Colonic mucosa (tissue), 4 donors: Measurements from ENCODE around the gene RPS18. TPM values are rescaled to one million over a fixed set of nuclear protein-coding genes. Genes with fewer than 3 reads are reported as not detected.

Experiments
- DNase-seq: peaks from one replicate; pipeline ENCODE4 v3.0.0-alpha.2; 2020
- H3K27ac ChIP-seq: fragments of 200-600 bp; one replicate; pipeline ENCODE4 v1.8.0; 2021
- H3K27me3 ChIP-seq: fragments of 200-600 bp; one replicate; pipeline ENCODE4 v1.8.0; 2021
- H3K36me3 ChIP-seq: fragments of 200-600 bp; one replicate; pipeline ENCODE4 v1.8.0; 2021
- H3K4me1 ChIP-seq: fragments of 200-600 bp; one replicate; pipeline ENCODE4 v1.8.0; 2021; ENCODE audit warnings: mild to moderate bottlenecking
- H3K4me3 ChIP-seq: fragments of 200-600 bp; one replicate; pipeline ENCODE4 v1.8.0; 2021
- H3K9ac ChIP-seq, 2 donors: one replicate each; pipeline ENCODE4 v1.7.0; 2013; ENCODE audit warnings: control low read depth in 2 of 2, low read depth in 2 of 2, low read length in 2 of 2
- H3K9me3 ChIP-seq: fragments of 200-600 bp; one replicate; pipeline ENCODE4 v1.8.0; 2021
- CTCF ChIP-seq: fragments of 200-600 bp; IDR thresholded peaks from one replicate; pipeline ENCODE4 v1.8.0; 2022; ENCODE audit warnings: antibody characterized with exemption, mild to moderate bottlenecking
- intact Hi-C: fragments of 100-400 bp; cut with DNase I; formaldehyde crosslinking; loops from one replicate; pipeline ENCODE4 v1.14.1; 2022
- total RNA-seq, 2 donors: library from RNA; stranded (reverse); fragmentation: NEBNext Ultra II Directional in 1 of 2; extraction: Animal tissue kit (Norgen Biotek cat#: 25700) in 1 of 2; gene quantifications; one replicate each; pipeline ENCODE4 v1.2.1, GENCODE V29; 2021
- donor health status: healthy.
- donor health status: DM: no; HTN: no; CAD: no.
- donor health status: DM: no; HTN: no; CAD: no.

Gene RPS18
- total RNA-seq, 2 donors from 2014 or later = 1,996 to 2,041 TPM

- peak; percentile 86 for DNase-seq
- Histone ChIP-seq H3K9me3 (no peaks in the 10 kb centered on the region), H3K4me1 (peaks cover 23% of the 10 kb centered on the region), H3K27me3 (no peaks in the 10 kb centered on the region), H3K9ac (peak overlapping the region in 1 of 2 donors; percentile 99), H3K36me3 (peaks cover 4% of the 10 kb centered on the region), H3K4me3 (peak overlapping the region; percentile 79), H3K27ac (peak overlapping the region; percentile 100)
- intact Hi-C loops = loop anchor here (10.0 kb wide), 1 partner anchor 100 kb away; the partner anchor contains the start of genes CUTA and PHF1
- no peak for TF ChIP-seq CTCF
Observed at GRCh38 chr6:33314943-33315792, 43.3 kb downstream of the RPS18 start.

GRCh38 chr6:33315793-33316602 is 44.1 kb downstream of the RPS18 start:
- TF ChIP-seq CTCF = no peak
- Histone ChIP-seq H3K27ac (no peak overlapping the region), H3K9ac (peak overlapping the region in 1 of 2 donors; percentile 26), H3K27me3 (no peaks in the 10 kb centered on the region), H3K4me3 (no peak overlapping the region), H3K4me1 (peaks cover 20% of the 10 kb centered on the region), H3K9me3 (no peaks in the 10 kb centered on the region), H3K36me3 (peaks cover 9% of the 10 kb centered on the region)
- intact Hi-C loops = loop anchor here (2.0 to 10.0 kb wide), 2 partner anchors 39 to 99 kb away; partner anchors contain the start of genes B3GALT4, CUTA and PHF1
- no peak for DNase-seq

- DNase-seq = no peak
- no peak overlapping the region for H3K9ac ChIP-seq
- peaks cover 9% of the 10 kb centered on the region for H3K36me3 ChIP-seq
- TF ChIP-seq CTCF = no peak
- peak overlapping the region; percentile 88 for H3K27ac ChIP-seq
- H3K27me3 ChIP-seq = no peaks in the 10 kb centered on the region
- intact Hi-C loops = loop anchor here (2.0 to 10.0 kb wide), 2 partner anchors 40 to 98 kb away; partner anchors contain the start of genes B3GALT4, CUTA and PHF1
- no peaks in the 10 kb centered on the region for H3K9me3 ChIP-seq
- H3K4me1 ChIP-seq = peaks cover 24% of the 10 kb centered on the region
- peak overlapping the region; percentile 45 for H3K4me3 ChIP-seq
Observed at GRCh38 chr6:33316603-33317418, 44.9 kb downstream of the RPS18 start.

- no peak overlapping the region for H3K9ac ChIP-seq
- intact Hi-C loops = loop anchor here (2.0 to 10.0 kb wide), 2 partner anchors 41 to 97 kb away; partner anchors contain the start of genes B3GALT4, CUTA and PHF1
- no peaks in the 10 kb centered on the region for H3K9me3 ChIP-seq
- peak overlapping the region; percentile 45 for H3K4me3 ChIP-seq
- H3K27ac ChIP-seq = peak overlapping the region; percentile 88
- peaks cover 9% of the 10 kb centered on the region for H3K36me3 ChIP-seq
- peaks cover 25% of the 10 kb centered on the region for H3K4me1 ChIP-seq
- peak; percentile 72 for DNase-seq
- TF ChIP-seq CTCF = no peak
- H3K27me3 ChIP-seq = no peaks in the 10 kb centered on the region
Observed at GRCh38 chr6:33317419-33317668, 45.5 kb downstream of the RPS18 start.
